Chondrocyte (in vitro differentiated cells): Measurements from ENCODE around the gene RGS3. TPM values are rescaled to one million over a fixed set of nuclear protein-coding genes. Genes with fewer than 3 reads are reported as not detected.

Source experiments
- DNase-seq: peaks from one replicate; pipeline ENCODE4 v3.0.0; 2021; ENCODE audit warnings: mixed read lengths, low spot score
- H3K27ac Mint-ChIP-seq: one replicate; pipeline ENCODE4 v1.8.0; 2021; ENCODE audit warnings: mild to moderate bottlenecking, moderate library complexity, mixed read lengths; ENCODE audit not compliant: unreplicated experiment
- H3K27me3 Mint-ChIP-seq: 2 replicates; pipeline ENCODE4 v1.8.0; 2021; ENCODE audit warnings: low read depth, mixed read lengths
- H3K36me3 Mint-ChIP-seq: 2 replicates; pipeline ENCODE4 v1.8.0; 2021; ENCODE audit warnings: low read depth, mixed read lengths
- H3K4me1 Mint-ChIP-seq: 2 replicates; pipeline ENCODE4 v1.8.0; 2021; ENCODE audit warnings: low read depth, mild to moderate bottlenecking, mixed read lengths
- H3K4me3 Mint-ChIP-seq: one replicate; pipeline ENCODE4 v1.8.0; 2021; ENCODE audit warnings: mild to moderate bottlenecking, moderate library complexity, mixed read lengths; ENCODE audit not compliant: unreplicated experiment
- H3K9me3 Mint-ChIP-seq: 2 replicates; pipeline ENCODE4 v1.8.0; 2021; ENCODE audit warnings: low read depth, mixed read lengths
- total RNA-seq: library from RNA; stranded (reverse); gene quantifications from 3 replicates; pipeline ENCODE4 v1.2.1, GENCODE V29; 2021
- TF ChIP-seq, protein P1 (sequence below): fragments of 200-600 bp; sonication (generic); IDR thresholded peaks from 2 replicates; pipeline ENCODE4 v1.5.0; 2021; ENCODE audit warnings: antibody characterized with exemption, mild to moderate bottlenecking, moderate library complexity

RGS3 gene
- total RNA-seq, 1 donor from 2014 or later = 55.2 TPM

DNA sequence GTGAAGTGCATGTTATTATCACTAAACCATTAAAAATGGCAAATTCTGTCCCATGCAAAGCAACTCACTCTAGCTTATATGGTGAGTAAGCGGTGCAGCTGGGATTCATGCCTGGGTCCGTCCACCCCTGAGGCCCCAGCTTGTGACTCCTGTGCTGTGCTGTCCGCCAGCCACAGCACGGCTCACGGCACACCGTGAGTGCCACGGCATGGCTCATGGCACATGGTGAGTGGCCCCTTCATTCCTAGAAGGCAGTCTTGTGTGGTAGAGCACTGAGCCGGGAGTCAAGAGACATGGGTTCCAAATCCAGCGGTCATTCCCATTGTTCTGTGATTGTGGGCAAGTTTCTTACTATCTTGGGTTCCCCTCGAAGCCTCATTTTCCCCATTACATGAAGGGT is 18.8 kb downstream of the RGS3 start:
- Mint-ChIP-seq H3K36me3 (no peaks in the 10 kb centered on the region), H3K27ac (no peak overlapping the region), H3K9me3 (no peaks in the 10 kb centered on the region), H3K27me3 (peaks cover 2% of the 10 kb centered on the region), H3K4me1 (peaks cover 31% of the 10 kb centered on the region), H3K4me3 (no peak overlapping the region)
- TF ChIP-seq, protein P1, sequence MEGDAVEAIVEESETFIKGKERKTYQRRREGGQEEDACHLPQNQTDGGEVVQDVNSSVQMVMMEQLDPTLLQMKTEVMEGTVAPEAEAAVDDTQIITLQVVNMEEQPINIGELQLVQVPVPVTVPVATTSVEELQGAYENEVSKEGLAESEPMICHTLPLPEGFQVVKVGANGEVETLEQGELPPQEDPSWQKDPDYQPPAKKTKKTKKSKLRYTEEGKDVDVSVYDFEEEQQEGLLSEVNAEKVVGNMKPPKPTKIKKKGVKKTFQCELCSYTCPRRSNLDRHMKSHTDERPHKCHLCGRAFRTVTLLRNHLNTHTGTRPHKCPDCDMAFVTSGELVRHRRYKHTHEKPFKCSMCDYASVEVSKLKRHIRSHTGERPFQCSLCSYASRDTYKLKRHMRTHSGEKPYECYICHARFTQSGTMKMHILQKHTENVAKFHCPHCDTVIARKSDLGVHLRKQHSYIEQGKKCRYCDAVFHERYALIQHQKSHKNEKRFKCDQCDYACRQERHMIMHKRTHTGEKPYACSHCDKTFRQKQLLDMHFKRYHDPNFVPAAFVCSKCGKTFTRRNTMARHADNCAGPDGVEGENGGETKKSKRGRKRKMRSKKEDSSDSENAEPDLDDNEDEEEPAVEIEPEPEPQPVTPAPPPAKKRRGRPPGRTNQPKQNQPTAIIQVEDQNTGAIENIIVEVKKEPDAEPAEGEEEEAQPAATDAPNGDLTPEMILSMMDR = no peak
- DNase-seq = no peak

- Mint-ChIP-seq H3K4me3 (no peak overlapping the region), H3K4me1 (peaks cover 35% of the 10 kb centered on the region), H3K9me3 (no peaks in the 10 kb centered on the region), H3K27me3 (peaks cover under 1% of the 10 kb centered on the region), H3K36me3 (no peaks in the 10 kb centered on the region), H3K27ac (no peak overlapping the region)
- no peak for DNase-seq
- TF ChIP-seq, protein P1 = no peak
Measured at GRCh38 chr9:113482991-113483675, 19.6 kb downstream of the RGS3 start.

GRCh38 chr9:113483676-113484257 is 20.2 kb downstream of the RGS3 start:
- TF ChIP-seq, protein P1 = no peak
- Mint-ChIP-seq H3K4me3 (no peak overlapping the region), H3K9me3 (no peaks in the 10 kb centered on the region), H3K27me3 (no peaks in the 10 kb centered on the region), H3K4me1 (peaks cover 37% of the 10 kb centered on the region), H3K36me3 (no peaks in the 10 kb centered on the region), H3K27ac (peak overlapping the region; percentile 61)
- no peak for DNase-seq

GRCh38 chr9:113484258-113484730 is 20.8 kb downstream of the RGS3 start:
- Mint-ChIP-seq H3K4me1 (peaks cover 38% of the 10 kb centered on the region), H3K4me3 (no peak overlapping the region), H3K27me3 (no peaks in the 10 kb centered on the region), H3K36me3 (no peaks in the 10 kb centered on the region), H3K27ac (peak overlapping the region; percentile 61), H3K9me3 (no peaks in the 10 kb centered on the region)
- TF ChIP-seq, protein P1 = no peak
- no peak for DNase-seq

DNA sequence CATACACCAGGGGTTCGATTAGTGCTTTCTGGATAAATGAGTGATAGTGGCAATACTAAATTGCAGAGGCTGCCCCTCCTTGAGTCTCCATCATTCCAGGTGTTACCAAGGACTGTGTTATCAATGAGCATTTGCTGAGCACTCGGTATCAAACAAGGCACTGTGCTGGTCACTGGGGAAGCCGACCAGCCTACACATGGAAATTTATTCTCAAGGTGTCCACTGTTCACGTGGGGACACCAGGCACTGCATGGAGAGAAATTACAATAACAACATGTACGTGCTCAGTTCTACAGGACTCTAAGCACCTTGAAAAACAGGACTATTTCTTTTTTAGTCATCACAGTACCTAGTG is 22.2 kb downstream of the RGS3 start:
- Mint-ChIP-seq H3K36me3 (no peaks in the 10 kb centered on the region), H3K9me3 (no peaks in the 10 kb centered on the region), H3K27ac (peak overlapping the region; percentile 81), H3K4me3 (no peak overlapping the region), H3K27me3 (no peaks in the 10 kb centered on the region), H3K4me1 (peaks cover 35% of the 10 kb centered on the region)
- TF ChIP-seq, protein P1 = no peak
- no peak for DNase-seq
